Activated CD4-positive, alpha-beta T cell treated with anti-CD3 and anti-CD28 coated beads, Interleukin-2, amount 10 ng/mL, durations not matched to agents 24 days and 14 days (primary cell): Measurements from ENCODE around the gene SMIM31. TPM values are rescaled to one million over a fixed set of nuclear protein-coding genes. Genes with fewer than 3 reads are reported as not detected.

Experiments used
- DNase-seq: peaks from one replicate; pipeline ENCODE4 v3.0.0; 2022
- H3K27ac Mint-ChIP-seq: one replicate; pipeline ENCODE4 v1.8.0; 2022; ENCODE audit warnings: mild to moderate bottlenecking, mixed read lengths
- H3K27me3 Mint-ChIP-seq: one replicate; pipeline ENCODE4 v1.8.0; 2022; ENCODE audit warnings: mixed read lengths
- H3K36me3 Mint-ChIP-seq: one replicate; pipeline ENCODE4 v1.8.0; 2022; ENCODE audit warnings: low read depth, mild to moderate bottlenecking, mixed read lengths
- H3K4me1 Mint-ChIP-seq: one replicate; pipeline ENCODE4 v1.8.0; 2021; ENCODE audit warnings: mixed read lengths
- H3K4me3 Mint-ChIP-seq: one replicate; pipeline ENCODE4 v1.8.0; 2022; ENCODE audit warnings: mild to moderate bottlenecking, moderate library complexity, mixed read lengths
- H3K9me3 Mint-ChIP-seq: one replicate; pipeline ENCODE4 v1.8.0; 2021; ENCODE audit warnings: mixed read lengths
- intact Hi-C: fragments of 100-400 bp; cut with micrococcal nuclease; formaldehyde crosslinking; loops from one replicate; pipeline ENCODE4 v1.15.1; 2023
- total RNA-seq: library from RNA; stranded (reverse); gene quantifications from 2 replicates; pipeline ENCODE4 v1.2.3, GENCODE V29; 2022

SMIM31 gene
- total RNA-seq, 1 donor from 2014 or later: not detected

- H3K4me1 Mint-ChIP-seq: no peaks in the 10 kb centered on the region
- no peaks in the 10 kb centered on the region for H3K9me3 Mint-ChIP-seq
- no peaks in the 10 kb centered on the region for H3K36me3 Mint-ChIP-seq
- DNase-seq: no peak
- H3K4me3 Mint-ChIP-seq: no peak overlapping the region
- intact Hi-C loops: no loop called here
- no peak overlapping the region for H3K27ac Mint-ChIP-seq
- H3K27me3 Mint-ChIP-seq: no peaks in the 10 kb centered on the region
Measured at GRCh38 chr4:164803702-164804101, 49.8 kb downstream of the SMIM31 start.

GRCh38 chr4:164807611-164808010 lies 53.7 kb downstream of the SMIM31 start:
- DNase-seq: no peak
- H3K4me3 Mint-ChIP-seq: no peak overlapping the region
- intact Hi-C loops: no loop called here
- no peaks in the 10 kb centered on the region for H3K9me3 Mint-ChIP-seq
- H3K27me3 Mint-ChIP-seq: peaks cover 2% of the 10 kb centered on the region
- no peaks in the 10 kb centered on the region for H3K4me1 Mint-ChIP-seq
- H3K36me3 Mint-ChIP-seq: no peaks in the 10 kb centered on the region
- no peak overlapping the region for H3K27ac Mint-ChIP-seq

GRCh38 chr4:164813554-164813953 lies 59.6 kb downstream of the SMIM31 start:
- H3K4me1 Mint-ChIP-seq: no peaks in the 10 kb centered on the region
- peaks cover 2% of the 10 kb centered on the region for H3K27me3 Mint-ChIP-seq
- H3K4me3 Mint-ChIP-seq: no peak overlapping the region
- no peak for DNase-seq
- H3K27ac Mint-ChIP-seq: no peak overlapping the region
- H3K9me3 Mint-ChIP-seq: no peaks in the 10 kb centered on the region
- intact Hi-C loops: no loop called here
- H3K36me3 Mint-ChIP-seq: no peaks in the 10 kb centered on the region

GRCh38 chr4:164815711-164816110 lies 61.8 kb downstream of the SMIM31 start:
- Mint-ChIP-seq H3K4me3 (no peak overlapping the region), H3K27ac (no peak overlapping the region)
- intact Hi-C loops: no loop called here

GRCh38 chr4:164819366-164819765 lies 65.4 kb downstream of the SMIM31 start:
- intact Hi-C loops: no loop called here
- no peaks in the 10 kb centered on the region for H3K36me3 Mint-ChIP-seq
- H3K4me3 Mint-ChIP-seq: no peak overlapping the region
- peaks cover 6% of the 10 kb centered on the region for H3K27me3 Mint-ChIP-seq
- no peak for DNase-seq
- H3K4me1 Mint-ChIP-seq: no peaks in the 10 kb centered on the region
- H3K9me3 Mint-ChIP-seq: no peaks in the 10 kb centered on the region
- no peak overlapping the region for H3K27ac Mint-ChIP-seq

More at GRCh38 chr4:164815711-164816110, 61.8 kb downstream of the SMIM31 start:
- H3K27me3 Mint-ChIP-seq: peaks cover 2% of the 10 kb centered on the region
- H3K36me3 Mint-ChIP-seq: no peaks in the 10 kb centered on the region
- no peak for DNase-seq
- no peaks in the 10 kb centered on the region for H3K9me3 Mint-ChIP-seq
- H3K4me1 Mint-ChIP-seq: no peaks in the 10 kb centered on the region

- Mint-ChIP-seq H3K4me3 (no peak overlapping the region), H3K27ac (no peak overlapping the region), H3K9me3 (no peaks in the 10 kb centered on the region), H3K27me3 (peaks cover 6% of the 10 kb centered on the region), H3K4me1 (no peaks in the 10 kb centered on the region), H3K36me3 (no peaks in the 10 kb centered on the region)
- intact Hi-C loops: no loop called here
- DNase-seq: no peak
Measured at GRCh38 chr4:164821711-164822110, 67.8 kb downstream of the SMIM31 start.

- no peak for DNase-seq
- Mint-ChIP-seq H3K9me3 (no peaks in the 10 kb centered on the region), H3K27me3 (peaks cover 8% of the 10 kb centered on the region), H3K27ac (no peak overlapping the region), H3K36me3 (no peaks in the 10 kb centered on the region), H3K4me3 (no peak overlapping the region), H3K4me1 (no peaks in the 10 kb centered on the region)
- intact Hi-C loops: no loop called here
Measured at GRCh38 chr4:164824581-164824980, 70.7 kb downstream of the SMIM31 start.

GRCh38 chr4:164828955-164829354 lies 75.0 kb downstream of the SMIM31 start:
- Mint-ChIP-seq H3K9me3 (no peaks in the 10 kb centered on the region), H3K27me3 (peaks cover 2% of the 10 kb centered on the region), H3K4me3 (no peak overlapping the region), H3K36me3 (no peaks in the 10 kb centered on the region), H3K4me1 (no peaks in the 10 kb centered on the region), H3K27ac (no peak overlapping the region)
- no peak for DNase-seq
- intact Hi-C loops: no loop called here

- Mint-ChIP-seq H3K36me3 (no peaks in the 10 kb centered on the region), H3K4me1 (no peaks in the 10 kb centered on the region), H3K9me3 (no peaks in the 10 kb centered on the region), H3K27ac (no peak overlapping the region), H3K27me3 (no peaks in the 10 kb centered on the region), H3K4me3 (no peak overlapping the region)
- DNase-seq: no peak
- intact Hi-C loops: no loop called here
Measured at GRCh38 chr4:164846566-164846965, 92.6 kb downstream of the SMIM31 start.

GRCh38 chr4:164847016-164847415 lies 93.1 kb downstream of the SMIM31 start:
- Mint-ChIP-seq H3K36me3 (no peaks in the 10 kb centered on the region), H3K27ac (no peak overlapping the region), H3K9me3 (no peaks in the 10 kb centered on the region), H3K4me3 (no peak overlapping the region), H3K27me3 (no peaks in the 10 kb centered on the region), H3K4me1 (no peaks in the 10 kb centered on the region)
- DNase-seq: no peak
- intact Hi-C loops: no loop called here

GRCh38 chr4:164847967-164848649 lies 94.2 kb downstream of the SMIM31 start:
- H3K4me3 Mint-ChIP-seq: no peak overlapping the region
- no peaks in the 10 kb centered on the region for H3K27me3 Mint-ChIP-seq
- H3K27ac Mint-ChIP-seq: no peak overlapping the region
- intact Hi-C loops: no loop called here
- no peaks in the 10 kb centered on the region for H3K4me1 Mint-ChIP-seq
- no peak for DNase-seq
- no peaks in the 10 kb centered on the region for H3K9me3 Mint-ChIP-seq
- H3K36me3 Mint-ChIP-seq: no peaks in the 10 kb centered on the region

Other genes starting within 250 kb of the SMIM31 start
- gene APELA, start 123.0 kb downstream of the SMIM31 start, total RNA-seq: not detected in 2 replicates
- 3.4 and 3.7 TPM in 2 replicates for gene TRIM61, start 223.5 kb downstream of the SMIM31 start, total RNA-seq